Measurements from ENCODE around the gene SHQ1.

Gene SHQ1

DNA sequence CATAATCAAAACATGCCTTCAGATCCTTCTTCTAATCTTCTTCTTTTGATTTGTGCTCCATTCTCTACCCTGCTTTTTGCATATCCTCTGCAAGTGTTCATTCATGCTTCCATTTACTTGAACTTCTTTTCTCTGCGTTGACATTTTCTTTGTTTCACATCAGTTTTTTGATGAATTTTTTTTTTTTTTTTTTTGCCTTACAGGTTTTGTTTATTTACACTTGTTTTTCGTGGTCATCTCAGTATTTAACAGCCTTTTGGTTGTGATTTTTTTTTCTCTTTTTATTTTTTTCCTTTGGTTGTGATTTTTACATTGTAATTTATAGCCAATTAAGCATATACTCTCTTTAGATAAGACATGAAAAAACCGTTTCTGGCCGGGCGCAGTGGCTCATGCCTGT lies 11.8 kb upstream of the SHQ1 start:
- no peak overlapping the region for H3K9ac ChIP-seq (ENCODE audit: low read length)
- H3K79me2 ChIP-seq (ENCODE audit: insufficient read depth, low read length) = no peaks in the 10 kb centered on the region

DNA sequence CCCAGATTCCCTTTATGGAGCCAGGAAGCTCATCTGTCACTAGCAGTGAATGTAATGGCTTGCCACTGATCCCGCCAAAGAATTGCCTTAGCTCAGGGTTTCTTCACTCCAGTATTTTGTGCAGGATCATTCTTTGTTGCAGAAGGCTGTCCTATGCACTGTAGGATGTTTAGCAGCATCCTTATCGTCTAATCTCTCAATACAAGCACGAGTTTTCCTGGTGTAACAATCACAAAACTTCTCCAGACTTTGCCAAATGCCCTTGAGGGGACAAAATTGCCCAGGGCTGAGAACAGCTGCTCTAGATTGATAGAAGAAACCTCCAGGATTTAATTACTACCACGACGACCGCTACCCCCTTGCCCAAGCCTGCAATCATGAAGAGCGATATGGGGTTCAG lies 6.8 kb upstream of the SHQ1 start:
- Histone ChIP-seq H3K4me1 (ENCODE audit: insufficient read depth, low read length, severe bottlenecking) (no peaks in the 10 kb centered on the region), H3K27me3 (ENCODE audit: insufficient read depth, low read length) (peaks cover 5% of the 10 kb centered on the region; the same call in 1 of the 2 replicates), H3K36me3 (ENCODE audit: insufficient read depth, low read length) (no peaks in the 10 kb centered on the region), H3K4me2 (ENCODE audit: low read length) (no peak overlapping the region), H2AFZ (ENCODE audit: low read length) (no peak overlapping the region), H3K9me2 (ENCODE audit: low read depth, low read length) (no peaks in the 10 kb centered on the region), H3K27ac (ENCODE audit: low read depth, low read length, poor library complexity, severe bottlenecking) (no peak overlapping the region), H3K79me2 (ENCODE audit: insufficient read depth, low read length) (no peaks in the 10 kb centered on the region), H3F3A (ENCODE audit: insufficient read depth, low read length) (no peaks in the 10 kb centered on the region), H3K4me3 (ENCODE audit: low read depth, low read length, poor library complexity, severe bottlenecking) (no peak overlapping the region), H3K9me3 (ENCODE audit: low read length) (no peaks in the 10 kb centered on the region), H4K20me1 (ENCODE audit: insufficient read depth, low read length) (no peaks in the 10 kb centered on the region), H3K9ac (ENCODE audit: low read length) (no peak overlapping the region)
- no peak for TF ChIP-seq EZH2 (IDR thresholded peaks at IDR 0.05; ENCODE audit: borderline replicate concordance, low read length)
- TF ChIP-seq, protein P1, sequence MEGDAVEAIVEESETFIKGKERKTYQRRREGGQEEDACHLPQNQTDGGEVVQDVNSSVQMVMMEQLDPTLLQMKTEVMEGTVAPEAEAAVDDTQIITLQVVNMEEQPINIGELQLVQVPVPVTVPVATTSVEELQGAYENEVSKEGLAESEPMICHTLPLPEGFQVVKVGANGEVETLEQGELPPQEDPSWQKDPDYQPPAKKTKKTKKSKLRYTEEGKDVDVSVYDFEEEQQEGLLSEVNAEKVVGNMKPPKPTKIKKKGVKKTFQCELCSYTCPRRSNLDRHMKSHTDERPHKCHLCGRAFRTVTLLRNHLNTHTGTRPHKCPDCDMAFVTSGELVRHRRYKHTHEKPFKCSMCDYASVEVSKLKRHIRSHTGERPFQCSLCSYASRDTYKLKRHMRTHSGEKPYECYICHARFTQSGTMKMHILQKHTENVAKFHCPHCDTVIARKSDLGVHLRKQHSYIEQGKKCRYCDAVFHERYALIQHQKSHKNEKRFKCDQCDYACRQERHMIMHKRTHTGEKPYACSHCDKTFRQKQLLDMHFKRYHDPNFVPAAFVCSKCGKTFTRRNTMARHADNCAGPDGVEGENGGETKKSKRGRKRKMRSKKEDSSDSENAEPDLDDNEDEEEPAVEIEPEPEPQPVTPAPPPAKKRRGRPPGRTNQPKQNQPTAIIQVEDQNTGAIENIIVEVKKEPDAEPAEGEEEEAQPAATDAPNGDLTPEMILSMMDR (IDR thresholded peaks at IDR 0.05; ENCODE audit: low read length) = no peak

More for the DNA sequence above, 11.8 kb upstream of the SHQ1 start:
- Histone ChIP-seq H3K4me3 (ENCODE audit: low read depth, low read length, poor library complexity, severe bottlenecking) (no peak overlapping the region), H3K4me2 (ENCODE audit: low read length) (no peak overlapping the region), H3K9me3 (ENCODE audit: low read length) (no peaks in the 10 kb centered on the region), H3K27me3 (ENCODE audit: insufficient read depth, low read length) (no peaks in the 10 kb centered on the region), H3F3A (ENCODE audit: insufficient read depth, low read length) (no peaks in the 10 kb centered on the region), H3K36me3 (ENCODE audit: insufficient read depth, low read length) (no peaks in the 10 kb centered on the region), H3K4me1 (ENCODE audit: insufficient read depth, low read length, severe bottlenecking) (no peaks in the 10 kb centered on the region), H3K9me2 (ENCODE audit: low read depth, low read length) (no peaks in the 10 kb centered on the region), H2AFZ (ENCODE audit: low read length) (no peak overlapping the region), H3K27ac (ENCODE audit: low read depth, low read length, poor library complexity, severe bottlenecking) (no peak overlapping the region), H4K20me1 (ENCODE audit: insufficient read depth, low read length) (no peaks in the 10 kb centered on the region)
- no peak for TF ChIP-seq EZH2 (IDR thresholded peaks at IDR 0.05; ENCODE audit: borderline replicate concordance, low read length)
- TF ChIP-seq, protein P1 (IDR thresholded peaks at IDR 0.05; ENCODE audit: low read length) = no peak

DNA sequence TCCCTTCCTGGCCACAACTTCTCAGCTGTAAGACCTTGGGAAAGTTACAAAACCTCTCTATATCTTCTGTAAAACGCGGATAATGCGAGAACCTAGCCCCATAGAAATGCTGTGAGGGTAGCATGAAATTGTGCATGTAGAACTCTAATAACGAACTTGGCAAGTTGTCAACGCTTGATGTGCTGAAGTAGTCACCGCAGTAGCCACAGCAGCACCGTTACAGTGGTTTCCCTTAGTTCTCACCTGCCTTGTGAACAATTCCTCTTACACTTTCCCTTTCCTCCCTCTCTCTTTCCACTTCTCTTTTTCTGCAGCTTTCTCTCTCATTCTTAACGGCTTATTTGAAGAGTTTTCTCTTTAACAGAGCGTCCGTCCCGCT lies 447 bp upstream of the SHQ1 start:
- H3K9me2 ChIP-seq (ENCODE audit: low read depth, low read length) = no peaks in the 10 kb centered on the region
- no peaks in the 10 kb centered on the region for H4K20me1 ChIP-seq (ENCODE audit: insufficient read depth, low read length)
- no peaks in the 10 kb centered on the region for H3K27me3 ChIP-seq (ENCODE audit: insufficient read depth, low read length)
- H3K36me3 ChIP-seq (ENCODE audit: insufficient read depth, low read length) = no peaks in the 10 kb centered on the region
- H3K4me1 ChIP-seq (ENCODE audit: insufficient read depth, low read length, severe bottlenecking) = peaks cover 34% of the 10 kb centered on the region
- H3K27ac ChIP-seq (ENCODE audit: low read depth, low read length, poor library complexity, severe bottlenecking) = peak overlapping the region; percentile 27
- H2AFZ ChIP-seq (ENCODE audit: low read length) = no peak overlapping the region
- no peaks in the 10 kb centered on the region for H3F3A ChIP-seq (ENCODE audit: insufficient read depth, low read length)
- no peaks in the 10 kb centered on the region for H3K9me3 ChIP-seq (ENCODE audit: low read length)
- H3K79me2 ChIP-seq (ENCODE audit: insufficient read depth, low read length) = peaks cover 27% of the 10 kb centered on the region
- H3K9ac ChIP-seq (ENCODE audit: low read length) = peak overlapping the region; percentile 27; the same call in 1 of the 2 replicates
- TF ChIP-seq EZH2 (IDR thresholded peaks at IDR 0.05; ENCODE audit: borderline replicate concordance, low read length) = no peak
- TF ChIP-seq, protein P1 (IDR thresholded peaks at IDR 0.05; ENCODE audit: low read length) = no peak
- H3K4me2 ChIP-seq (ENCODE audit: low read length) = peak overlapping the region; percentile 83
- H3K4me3 ChIP-seq (ENCODE audit: low read depth, low read length, poor library complexity, severe bottlenecking) = peak overlapping the region; percentile 97
